GM12878 (cell line): ENCODE data around the gene STX8. TPM values are rescaled to one million over a fixed set of nuclear protein-coding genes. Genes with fewer than 3 reads are reported as not detected.

ENCODE experiments used
- ATAC-seq: fragments of 200-7000 bp; cut with Tn5 transposase; 3 replicates; pipeline ENCODE4 v1.9.1; 2020; ENCODE audit warnings: mild to moderate bottlenecking, moderate library complexity
- BruUV-seq: library from RNA; stranded (reverse); fragments of 400-500 nt; replicated peaks from 2 replicates; lab custom pipeline; 2021; lab: Mats Ljungman, UMichigan
- CTCF ChIA-PET: fragments of 300-600 bp; sonication (Branson Sonifier 250); formaldehyde crosslinking; extraction: SDS; loops from one replicate; lab custom pipeline; 2021; ENCODE audit warnings: inconsistent platforms; lab: Yijun Ruan, JAX
- POLR2A ChIA-PET: fragments of 350-600 bp; formaldehyde crosslinking; extraction: SDS; loops from one replicate; lab custom pipeline; 2021; ENCODE audit warnings: inconsistent platforms; lab: Charles Lee
- RAD21 ChIA-PET: fragments of 300-600 bp; sonication (Branson Sonifier 250); formaldehyde crosslinking; loops from one replicate; lab custom pipeline; 2023; ENCODE audit warnings: antibody characterized with exemption; ENCODE audit not compliant: unreplicated experiment; lab: Charles Lee
- SMC1A ChIA-PET: fragments of 300-600 bp; sonication (Branson Sonifier 250); formaldehyde crosslinking; loops from one replicate; lab custom pipeline; 2023; ENCODE audit not compliant: unreplicated experiment, uncharacterized antibody; lab: Charles Lee
- DNase-seq: peaks from one replicate; pipeline ENCODE4 v3.0.0-alpha.2; 2011; ENCODE audit warnings: low read depth, low spot score
- FAIRE-seq: peaks from 3 replicates; lab custom pipeline; 2011; peaks lifted over from hg19 to GRCh38; lab: Jason Lieb, UNC
- H2AFZ ChIP-seq: 2 replicates; pipeline ENCODE4 v1.6.0; 2011; ENCODE audit warnings: low read depth, low read length, control low read depth; ENCODE audit not compliant: control insufficient read depth
- H3K27ac ChIP-seq: 2 replicates; pipeline ENCODE4 v1.5.1; 2011; ENCODE audit warnings: control low read depth; ENCODE audit not compliant: control insufficient read depth, insufficient read depth
- H3K27me3 ChIP-seq, 2 experiments: replicated peaks in 1 of 2; 2 replicates each; pipeline versions ENCODE4 v1.6.0 to v1.6.1; 2011; ENCODE audit warnings: low read length in 1 of 2; ENCODE audit not compliant: control insufficient read depth in 2 of 2, insufficient read depth in 2 of 2
- H3K36me3 ChIP-seq, 2 experiments: 2 replicates each; pipeline ENCODE4 v1.5.1; 2011; ENCODE audit warnings: low read length in 1 of 2; ENCODE audit not compliant: control insufficient read depth in 2 of 2, insufficient read depth in 2 of 2
- H3K4me1 ChIP-seq: 2 replicates; pipeline ENCODE4 v1.6.1; 2011; ENCODE audit warnings: mild to moderate bottlenecking, low read length, moderate library complexity, mixed read lengths; ENCODE audit not compliant: control insufficient read depth, insufficient read depth
- H3K4me2 ChIP-seq: 2 replicates; pipeline ENCODE4 v1.6.0; 2011; ENCODE audit warnings: control low read depth; ENCODE audit not compliant: control insufficient read depth, insufficient read depth
- H3K4me3 ChIP-seq: fragments of 200-600 bp; sonication (generic); 2 replicates; pipeline ENCODE4 v1.5.1; 2016
- H3K79me2 ChIP-seq: 2 replicates; pipeline ENCODE4 v1.6.0; 2011; ENCODE audit warnings: low read length; ENCODE audit not compliant: control insufficient read depth, insufficient read depth
- H3K9ac ChIP-seq: 2 replicates; pipeline ENCODE4 v1.8.0; 2011; ENCODE audit warnings: low read length, control low read depth, mixed read lengths; ENCODE audit not compliant: control insufficient read depth, insufficient read depth
- H3K9me3 ChIP-seq: replicated peaks from 3 replicates; pipeline ENCODE4 v1.5.1; 2011; ENCODE audit warnings: mild to moderate bottlenecking, low read length; ENCODE audit not compliant: control insufficient read depth, insufficient read depth
- H4K20me1 ChIP-seq: 2 replicates; pipeline ENCODE4 v1.6.0; 2011; ENCODE audit not compliant: control insufficient read depth, insufficient read depth
- BCL11A ChIP-seq: IDR thresholded peaks from 2 replicates; pipeline ENCODE4 v1.6.1; 2011; ENCODE audit warnings: low read depth, low read length
- BHLHE40 ChIP-seq, 2 experiments: fragments of 450-650 bp in 1 of 2; IDR thresholded peaks; 2 replicates each; pipeline ENCODE4 v1.6.1; 2011 to 2017; ENCODE audit warnings: low read depth in 2 of 2, borderline replicate concordance in 1 of 2, improper control_type of control experiment in 1 of 2, low read length in 1 of 2, mild to moderate bottlenecking in 1 of 2
- CUX1 ChIP-seq: IDR thresholded peaks from 2 replicates; pipeline ENCODE4 v1.6.1; 2012; ENCODE audit warnings: improper control_type of control experiment, low read depth, low read length; ENCODE audit not compliant: insufficient replicate concordance
- HDAC6 ChIP-seq: fragments of 200-600 bp; sonication (generic); IDR thresholded peaks from one replicate; pipeline ENCODE4 v1.8.0; 2017; ENCODE audit warnings: antibody characterized with exemption; ENCODE audit not compliant: unreplicated experiment
- IKZF2 ChIP-seq, 2 experiments: fragments of 450-650 bp; IDR thresholded peaks; 2 replicates each; pipeline ENCODE4 v1.6.1; 2017; ENCODE audit warnings: mild to moderate bottlenecking in 2 of 2, moderate library complexity in 2 of 2
- NBN ChIP-seq: fragments of 450-650 bp; IDR thresholded peaks from 2 replicates; pipeline ENCODE4 v1.6.1; 2016
- NR2C2 ChIP-seq: IDR thresholded peaks from 2 replicates; pipeline ENCODE4 v1.6.1; 2011; ENCODE audit warnings: borderline replicate concordance, low read depth; ENCODE audit not compliant: control insufficient read depth, insufficient read length
- NRF1 ChIP-seq: conservative IDR thresholded peaks from 2 replicates; pipeline ENCODE4 v1.6.1; 2011; ENCODE audit warnings: mild to moderate bottlenecking, low read depth, low read length, improper control_type of control experiment
- RCOR1 ChIP-seq: conservative IDR thresholded peaks from 2 replicates; pipeline ENCODE4 v1.6.1; 2012; ENCODE audit warnings: low read depth, low read length, improper control_type of control experiment
- RFX5 ChIP-seq: IDR thresholded peaks from 2 replicates; pipeline ENCODE4 v1.6.1; 2011; ENCODE audit warnings: low read depth, low read length, improper control_type of control experiment
- SKIL ChIP-seq: fragments of 450-650 bp; IDR thresholded peaks from 2 replicates; pipeline ENCODE4 v1.6.1; 2017; ENCODE audit warnings: mild to moderate bottlenecking, low read depth, inconsistent platforms; ENCODE audit not compliant: poor library complexity, severe bottlenecking
- SMAD1 ChIP-seq: fragments of 450-650 bp; IDR thresholded peaks from 2 replicates; pipeline ENCODE4 v1.6.1; 2018; ENCODE audit warnings: mild to moderate bottlenecking, low read depth; ENCODE audit not compliant: partially characterized antibody
- SUZ12 ChIP-seq: fragments of 200-600 bp; sonication (generic); IDR thresholded peaks from one replicate; pipeline ENCODE4 v1.6.1; 2018; ENCODE audit warnings: antibody characterized with exemption, mild to moderate bottlenecking; ENCODE audit not compliant: unreplicated experiment
- TCF12 ChIP-seq: IDR thresholded peaks from 2 replicates; pipeline ENCODE4 v1.6.1; 2011; ENCODE audit warnings: low read depth, mild to moderate bottlenecking, low read length
- WGBS: methylation state at CpG from one replicate; pipeline ENCODE4 v1.1.6; 2016; ENCODE audit warnings: low lambda C conversion rate; ENCODE audit not compliant: insufficient replicate concordance, insufficient coverage; ENCODE audit errors: missing lambda C conversion rate; 5-methylcytosine and 5-hydroxymethylcytosine counted together
- in situ Hi-C: fragments of 300-500 bp; cut with MboI; formaldehyde crosslinking; loops from 9 replicates; pipeline ENCODE4 v1.14.3; 2018; ENCODE audit warnings: mixed read lengths
- intact Hi-C: fragments of 100-400 bp; cut with micrococcal nuclease; formaldehyde crosslinking; loops from one replicate; pipeline ENCODE4 v1.14.2; 2022; ENCODE audit not compliant: unreplicated experiment
- polyA plus RNA-seq, 11 experiments: library from polyadenylated mRNA; depleted of rRNA in 4 of 11; unstranded in 6 of 11; stranded (reverse) in 5 of 11; fragments of >200 nt; fragmentation: Nextera tagmentation in 4 of 11; fragmentation: Illumina TruSeq in 1 of 11; extraction: Ambion mirVana in 4 of 11; extraction: Trizol in 1 of 11; gene quantifications; 1 replicate in 1 of 11; 2 replicates in 10 of 11; pipeline versions ENCODE4 v1.2.1 to v1.2.3, GENCODE V29; 2011 to 2016; ENCODE audit warnings: inconsistent platforms in 2 of 11, missing spikeins in 2 of 11, low read depth in 1 of 11
- total RNA-seq, 4 experiments: library from RNA; depleted of rRNA in 3 of 4; stranded (reverse); fragments of >200 nt in 3 of 4; fragmentation: Illumina TruSeq in 1 of 4; extraction: Trizol in 1 of 4; gene quantifications; 2 replicates each; pipeline versions ENCODE4 v1.2.1 to v1.2.3, GENCODE V29; 2013 to 2021

Gene STX8
- total and polyA plus RNA-seq, 10 of the 15 experiments (the other 5 are each of a cell fraction or from before 2014, with no cell fraction given), result 47.9 to 151 (median 72.9) TPM

DNA sequence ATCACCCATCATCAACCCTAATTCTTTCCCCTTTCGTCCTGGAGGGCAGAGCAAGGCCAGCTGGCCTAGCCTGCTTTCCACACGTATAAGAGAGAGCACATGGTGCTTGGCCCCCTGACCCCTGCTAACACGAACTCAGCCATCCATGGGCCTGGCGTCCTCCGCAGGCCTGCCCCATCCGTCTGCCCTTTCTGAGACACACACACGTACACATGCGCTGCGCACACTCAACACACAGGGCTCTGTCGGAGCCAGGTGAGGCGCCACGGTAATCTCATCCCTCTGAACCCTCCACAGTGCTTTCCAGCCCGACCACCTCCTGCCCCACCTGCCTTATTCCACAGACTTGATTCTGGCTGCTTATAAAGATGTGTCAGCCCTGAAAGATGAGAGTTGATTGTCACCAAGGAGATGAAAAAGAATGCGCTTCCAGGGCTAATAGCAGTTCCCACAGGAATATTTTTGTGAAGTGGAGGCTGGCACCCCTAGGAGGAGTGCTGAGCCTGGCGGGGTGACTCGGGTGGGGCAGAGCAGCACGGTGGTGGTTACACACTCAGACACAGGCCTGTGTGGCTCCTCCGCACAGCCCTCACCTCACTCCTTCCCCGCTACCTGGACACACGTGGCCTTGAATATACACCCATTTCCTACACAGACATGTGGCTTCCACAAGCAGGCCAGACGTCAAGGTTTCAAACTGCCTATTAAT lies 326.2 kb downstream of the STX8 start:
- SMC1A ChIA-PET, result no interaction called here
- H3K27ac ChIP-seq, result no peak overlapping the region
- no peak overlapping the region for H2AFZ ChIP-seq
- no peak for ATAC-seq
- 77% methylated on average over 21 of the region's 21 CpGs for WGBS
- H3K9me3 ChIP-seq, result no peaks in the 10 kb centered on the region
- no peak overlapping the region for H3K4me2 ChIP-seq
- BruUV-seq, result no TSS peak
- TF ChIP-seq NRF1, result no peak
- TF ChIP-seq CUX1, result no peak
- TF ChIP-seq RFX5, result no peak
- no peak for TF ChIP-seq IKZF2 (IDR thresholded peaks at IDR 0.05)
- TF ChIP-seq BCL11A, result no peak
- no peak for TF ChIP-seq NR2C2
- no peak for TF ChIP-seq NBN
- TF ChIP-seq RCOR1, result no peak
- TF ChIP-seq TCF12, result no peak
- TF ChIP-seq BHLHE40 (IDR thresholded peaks at IDR 0.05; ENCODE audit: borderline replicate concordance in 1 of 2, low read depth in 2 of 2, low read length in 1 of 2), result no peak
- no peak for TF ChIP-seq SMAD1
- TF ChIP-seq SUZ12, result no peak
- TF ChIP-seq SKIL, result no peak
- no peak for TF ChIP-seq HDAC6
- TF ChIP-seq, all 136 proteins: peak for 0
- no peaks in the 10 kb centered on the region for H4K20me1 ChIP-seq
- H3K79me2 ChIP-seq, result no peaks in the 10 kb centered on the region
- DNase-seq (no peak), FAIRE-seq (no peak)
- H3K4me1 ChIP-seq, result no peaks in the 10 kb centered on the region
- no peaks in the 10 kb centered on the region for H3K27me3 ChIP-seq
- H3K36me3 ChIP-seq, result no peaks in the 10 kb centered on the region
- in situ Hi-C loops (no loop called here), intact Hi-C loops (no loop called here)
- ChIA-PET RAD21 (no interaction called here), POLR2A (no interaction called here), CTCF (no interaction called here)
- H3K4me3 ChIP-seq, result no peak overlapping the region
- no peak overlapping the region for H3K9ac ChIP-seq
